Mesenteric fat pad (tissue), 1 donor: ENCODE measurements around the gene ATP9B. TPM values are rescaled to one million over a fixed set of nuclear protein-coding genes. Genes with fewer than 3 reads are reported as not detected.

ENCODE experiments used
- DNase-seq: peaks from one replicate; pipeline ENCODE4 v3.0.0-alpha.2; 2020; ENCODE audit warnings: low spot score
- total RNA-seq: library from RNA; stranded (reverse); fragmentation: NEBNext Ultra II Directional; extraction: Animal tissue kit (Norgen Biotek cat#: 25700); gene quantifications from one replicate; pipeline ENCODE4 v1.2.1, GENCODE V29; 2021
- donor health status: DM: yes; HTN: yes; CAD: no.

ATP9B gene
- total RNA-seq, 1 donor from 2014 or later, result 28.3 TPM

DNA sequence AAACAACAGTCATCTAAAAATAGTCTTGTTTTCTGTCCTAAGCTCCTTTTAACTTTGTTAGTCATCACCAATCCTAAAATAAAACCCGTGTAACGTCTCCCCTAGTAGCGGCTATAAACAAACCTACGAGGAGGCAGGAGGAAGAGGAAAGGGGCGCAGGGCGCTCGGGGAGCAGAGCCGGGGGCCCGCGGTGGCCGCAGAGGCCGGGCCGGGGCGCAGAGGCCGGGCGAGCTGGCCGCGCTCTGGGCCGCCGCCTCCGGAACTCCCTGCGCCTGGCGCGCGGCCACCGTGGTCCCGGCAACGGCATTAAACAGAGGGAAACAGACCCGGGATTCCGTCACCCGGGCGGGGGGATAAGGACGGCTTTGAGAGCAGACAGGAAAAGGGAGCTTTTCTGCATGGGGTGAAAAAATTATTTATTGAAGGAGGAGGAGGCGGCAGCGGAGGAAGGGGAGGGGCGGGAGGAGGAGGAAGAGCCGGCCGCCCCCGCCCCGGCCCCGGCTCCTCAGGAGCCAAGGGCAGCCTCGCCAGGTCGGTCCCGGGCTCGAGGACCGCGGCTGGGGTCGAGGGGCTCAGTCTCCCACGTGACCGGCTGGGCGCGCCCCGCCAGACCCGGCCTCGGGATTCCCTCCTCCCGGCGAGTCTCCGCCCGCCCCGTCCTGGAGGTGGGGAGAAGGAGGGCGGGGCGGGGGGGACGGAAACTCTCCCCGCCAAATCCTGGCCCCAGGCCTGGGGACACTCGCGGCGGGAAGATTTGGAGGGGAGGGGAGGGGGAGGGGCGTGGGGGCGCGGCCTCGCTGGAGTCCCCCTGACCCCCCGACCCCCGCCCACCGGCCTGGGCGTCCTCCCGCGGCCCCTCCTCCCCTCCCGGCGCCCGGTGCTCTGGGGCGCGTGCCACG lies 324.7 kb downstream of the ATP9B start:
- DNase-seq, result peak; percentile 96

- no peak for DNase-seq
Observed at GRCh38 chr18:79394534-79395307, 325.5 kb downstream of the ATP9B start.

DNA sequence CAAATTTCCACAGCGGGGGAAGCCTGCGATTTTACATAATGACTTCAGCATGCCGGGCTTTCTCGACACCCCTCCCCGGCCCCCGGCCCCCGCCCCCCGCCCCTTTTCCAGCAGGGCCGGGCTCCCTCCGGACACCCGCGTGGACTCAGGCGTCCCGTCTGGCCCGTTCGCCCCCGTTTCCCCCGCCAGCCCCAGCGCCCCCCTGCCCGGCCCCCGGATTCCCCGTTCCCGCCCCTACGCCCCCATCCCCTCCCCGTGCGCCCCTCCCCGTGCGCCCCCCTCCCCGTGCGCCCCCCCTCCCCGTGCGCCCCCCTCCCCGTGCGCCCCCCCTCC lies 326.1 kb downstream of the ATP9B start:
- DNase-seq, result no peak

- DNase-seq, result peak; percentile 95
Observed at GRCh38 chr18:79395761-79396404, 326.7 kb downstream of the ATP9B start, which contains the start of gene NFATC1. NFATC1 (plus strand) TSS chr18:79395930; CDS start chr18:79396225, 295 bp downstream.

- no peak for DNase-seq
Observed at GRCh38 chr18:79396431-79397246, 327.4 kb downstream of the ATP9B start.

DNA sequence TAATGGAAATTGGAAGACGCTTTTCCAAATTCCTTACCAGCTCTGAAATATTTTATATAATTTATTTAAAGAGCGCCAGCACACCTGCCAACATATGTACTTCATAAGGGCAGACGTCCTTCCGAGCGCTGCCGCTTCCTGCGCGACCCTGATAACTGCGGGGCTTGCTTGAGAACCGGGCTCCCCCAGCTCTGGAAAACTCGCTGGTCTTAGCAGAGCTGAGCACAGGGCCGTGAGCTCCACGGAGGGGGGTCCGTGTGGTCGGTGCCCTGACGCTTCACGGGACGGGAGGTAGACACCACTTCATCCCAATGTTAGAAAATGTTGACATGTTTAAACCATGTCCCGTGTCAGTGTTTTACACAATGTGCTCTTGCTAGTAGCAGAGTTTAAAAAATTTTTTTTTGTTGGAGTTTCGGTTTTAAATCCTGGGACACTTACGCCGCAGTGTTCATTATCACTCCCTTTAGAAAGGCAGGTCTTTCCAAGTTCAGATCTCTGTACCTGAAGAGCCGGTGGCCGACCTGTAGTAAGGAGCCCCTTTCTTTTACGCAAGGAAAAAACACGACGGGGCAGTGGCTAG lies 328.1 kb downstream of the ATP9B start:
- DNase-seq, result no peak

DNA sequence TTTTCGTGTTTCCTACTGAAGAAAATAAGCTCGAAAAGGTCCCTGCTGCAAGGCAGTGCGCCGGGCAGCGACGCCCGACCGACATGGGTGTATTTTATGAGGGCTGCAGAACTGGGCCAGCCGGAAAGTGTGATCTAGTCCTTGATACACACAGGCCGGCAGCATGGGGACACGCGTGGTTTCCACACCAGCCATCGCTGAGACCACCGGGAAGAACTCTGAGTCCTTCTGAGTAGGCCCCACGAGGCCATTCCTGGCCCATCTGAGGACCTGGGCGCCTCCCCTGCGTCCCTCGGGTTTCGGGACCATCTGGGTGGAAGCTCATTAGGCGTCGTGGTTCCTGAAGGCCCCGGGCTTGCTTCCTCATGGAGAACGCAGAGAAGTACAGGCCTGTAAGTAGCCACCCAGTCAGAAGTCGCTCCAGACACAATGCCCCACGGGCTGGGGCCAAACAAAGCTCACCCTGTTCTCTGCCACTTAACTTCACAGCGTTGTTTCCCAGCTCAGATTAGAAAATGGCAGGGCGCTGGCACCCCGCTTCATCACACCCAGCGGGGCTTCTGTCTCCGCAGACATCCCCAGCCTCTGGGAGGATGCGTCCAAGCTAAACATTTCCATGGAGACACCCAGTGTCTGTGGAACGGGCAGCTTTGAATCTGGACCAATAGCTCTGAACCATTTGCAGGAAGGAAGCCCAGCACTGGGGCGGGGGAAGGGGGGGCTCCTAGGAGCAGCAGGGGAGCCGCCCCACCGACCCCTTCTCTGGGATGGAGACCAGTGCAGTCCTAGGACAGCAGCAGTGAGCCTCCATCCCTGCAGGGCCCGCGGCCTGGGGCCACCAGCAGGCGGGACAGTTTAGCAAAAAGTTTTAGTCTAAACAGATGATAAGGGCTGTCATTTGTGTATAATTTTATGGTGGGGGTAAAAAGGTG lies 328.9 kb downstream of the ATP9B start:
- no peak for DNase-seq

- no peak for DNase-seq
Observed at GRCh38 chr18:79399275-79400081, 330.3 kb downstream of the ATP9B start.

GRCh38 chr18:79400091-79400590 lies 330.9 kb downstream of the ATP9B start:
- DNase-seq, result no peak

- DNase-seq, result no peak
Observed at GRCh38 chr18:79400591-79401381, 331.6 kb downstream of the ATP9B start.

DNA sequence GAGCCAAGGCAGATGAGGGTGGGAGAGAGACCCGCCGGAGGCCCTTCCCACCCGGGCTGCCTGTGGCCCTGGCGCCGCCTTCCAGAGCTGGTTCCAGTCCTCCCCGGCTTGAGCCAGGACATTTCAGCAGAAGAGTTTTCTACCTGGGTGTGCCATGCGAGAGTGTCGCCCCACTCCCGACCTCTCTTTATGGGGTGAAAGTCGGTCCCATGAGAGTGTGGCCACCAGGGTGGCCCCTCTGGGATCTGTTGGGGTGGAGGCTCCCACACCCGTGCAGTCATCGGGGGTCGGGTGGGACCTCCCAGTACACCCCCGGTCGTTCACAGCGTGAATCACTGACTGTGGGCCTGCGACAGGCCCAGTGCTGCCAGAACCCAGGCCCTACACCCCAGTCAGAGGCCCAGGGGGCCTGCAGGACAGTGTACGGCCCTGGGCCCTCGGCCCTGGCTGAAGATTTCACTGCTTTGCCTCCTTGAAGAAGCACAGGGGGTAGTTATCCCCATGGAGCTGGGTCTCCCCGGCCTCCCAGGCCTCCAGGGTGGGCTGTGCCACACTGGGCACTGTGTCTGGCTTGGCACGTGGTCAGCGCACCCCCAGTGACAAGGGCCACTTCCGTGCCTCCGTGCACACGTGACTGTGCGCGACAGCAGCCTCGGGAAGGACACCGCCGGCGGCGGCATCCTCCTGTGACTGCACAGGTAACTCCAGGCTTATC lies 332.5 kb downstream of the ATP9B start:
- no peak for DNase-seq

- no peak for DNase-seq
Observed at GRCh38 chr18:79402209-79402576, 333.0 kb downstream of the ATP9B start.

DNA sequence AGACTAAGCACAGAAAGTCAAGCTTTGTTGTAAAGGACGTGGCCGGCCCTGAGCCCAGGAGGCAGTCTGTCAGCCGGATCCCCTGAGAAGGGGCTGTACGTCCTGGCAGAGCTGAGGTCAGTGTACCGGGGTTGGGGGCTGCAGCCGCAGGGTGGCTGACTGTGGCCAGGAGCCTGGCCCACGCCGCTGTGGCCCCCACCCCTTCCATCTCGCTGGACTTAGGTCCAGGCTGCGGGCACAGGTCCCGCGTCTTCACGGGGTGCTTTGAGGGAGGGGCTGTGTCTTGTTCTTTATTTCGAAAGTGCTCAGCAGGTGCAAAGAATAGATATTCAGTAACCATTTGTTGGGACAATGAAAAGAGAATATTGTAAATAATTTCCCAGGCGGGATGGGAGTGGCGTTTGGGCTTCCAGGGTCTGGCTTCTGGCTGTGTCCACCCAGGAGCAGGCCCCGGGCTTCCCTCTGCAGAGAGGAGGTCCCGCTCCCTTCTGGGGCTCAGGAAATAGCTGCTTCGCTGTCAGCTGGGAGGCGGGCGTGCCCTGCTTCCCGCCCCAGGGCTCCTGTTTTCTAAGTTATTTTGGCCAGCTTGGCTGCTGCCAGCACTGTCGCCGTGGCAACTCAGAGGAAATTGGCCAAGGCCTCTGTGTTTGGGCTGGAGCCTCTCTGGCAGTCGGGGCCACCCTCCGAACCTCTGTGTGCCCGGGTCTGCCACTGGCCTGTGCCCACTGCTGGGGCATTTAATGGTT lies 334.0 kb downstream of the ATP9B start:
- no peak for DNase-seq

DNA sequence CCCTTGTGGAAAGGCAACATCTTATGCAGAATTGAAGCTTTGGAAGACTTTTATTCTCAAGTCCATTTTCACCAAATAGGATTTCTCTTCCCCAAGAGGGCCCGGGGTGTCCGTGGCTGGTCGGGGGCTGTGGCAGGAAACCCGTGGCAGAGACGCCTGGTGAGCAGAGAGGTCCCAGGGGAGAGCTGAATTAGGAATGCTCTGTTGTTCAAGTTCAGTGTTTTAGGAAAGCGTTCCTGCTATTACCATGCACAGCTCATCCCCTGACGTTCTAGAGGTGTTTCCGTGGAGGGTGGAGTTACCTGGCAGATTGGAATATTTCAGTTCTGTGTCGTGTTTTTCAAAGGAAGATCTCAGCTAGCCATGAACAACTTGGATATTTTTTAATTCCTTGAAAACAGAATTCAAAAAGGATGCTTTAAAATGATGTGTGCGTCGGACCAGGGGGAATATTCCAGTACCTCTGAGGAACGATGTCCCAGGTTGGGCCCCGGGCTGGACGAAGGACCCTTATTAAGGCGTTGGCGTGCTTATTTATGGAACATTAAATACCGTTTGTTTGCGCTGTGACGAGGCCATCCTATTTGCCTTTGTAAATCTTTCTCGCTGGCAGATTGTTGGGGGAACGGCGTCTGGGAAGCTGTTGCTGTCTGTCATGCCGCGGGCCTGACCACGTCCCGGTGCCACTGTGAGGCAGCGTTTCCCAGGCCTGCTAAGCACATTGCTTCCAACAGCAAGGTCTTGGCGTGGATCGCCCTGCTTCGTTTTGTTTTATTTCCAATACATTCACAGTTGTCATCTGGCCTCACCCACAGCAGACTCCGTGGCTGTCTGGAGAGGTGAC lies 334.8 kb downstream of the ATP9B start:
- DNase-seq, result no peak

GRCh38 chr18:79404567-79404910 lies 335.3 kb downstream of the ATP9B start:
- DNase-seq, result no peak
